Calu3 (cell line): ENCODE data around the gene TBC1D9B. TPM values are rescaled to one million over a fixed set of nuclear protein-coding genes. Genes with fewer than 3 reads are reported as not detected.

Source experiments
- BruUV-seq: library from RNA; stranded (reverse); fragments of 400-500 nt; replicated peaks from 2 replicates; lab custom pipeline; 2021; lab: Mats Ljungman, UMichigan
- CTCF ChIA-PET: fragments of 300-600 bp; sonication (Branson Sonifier 250); formaldehyde crosslinking; loops from one replicate; lab custom pipeline; 2022; ENCODE audit warnings: antibody characterized with exemption; lab: Charles Lee
- DNase-seq: peaks from one replicate; pipeline ENCODE4 v3.0.0; 2022
- H3K27ac Mint-ChIP-seq: one replicate; pipeline ENCODE4 v1.8.0; 2022; ENCODE audit warnings: mixed read lengths; ENCODE audit not compliant: unreplicated experiment
- H3K27me3 Mint-ChIP-seq: one replicate; pipeline ENCODE4 v1.8.0; 2022; ENCODE audit warnings: mixed read lengths; ENCODE audit not compliant: unreplicated experiment
- H3K36me3 Mint-ChIP-seq: one replicate; pipeline ENCODE4 v1.8.0; 2022; ENCODE audit warnings: mild to moderate bottlenecking, moderate library complexity, mixed read lengths; ENCODE audit not compliant: insufficient read depth, unreplicated experiment
- H3K4me1 Mint-ChIP-seq: one replicate; pipeline ENCODE4 v1.8.0; 2022; ENCODE audit warnings: mild to moderate bottlenecking, low read depth, mixed read lengths; ENCODE audit not compliant: unreplicated experiment
- H3K4me3 Mint-ChIP-seq: one replicate; pipeline ENCODE4 v1.8.0; 2022; ENCODE audit warnings: mild to moderate bottlenecking, low read depth, moderate library complexity, mixed read lengths; ENCODE audit not compliant: unreplicated experiment
- H3K9me3 Mint-ChIP-seq: one replicate; pipeline ENCODE4 v1.8.0; 2022; ENCODE audit warnings: low read depth, mixed read lengths; ENCODE audit not compliant: unreplicated experiment
- CTCF ChIP-seq: fragments of 200-600 bp; IDR thresholded peaks from one replicate; pipeline ENCODE4 v1.8.0; 2022; ENCODE audit warnings: antibody characterized with exemption; ENCODE audit not compliant: unreplicated experiment
- intact Hi-C: fragments of 100-400 bp; cut with micrococcal nuclease; formaldehyde crosslinking; loops from one replicate; pipeline ENCODE4 v1.10.0; 2022; ENCODE audit not compliant: unreplicated experiment
- total RNA-seq: library from RNA; stranded (reverse); gene quantifications from 2 replicates; pipeline ENCODE4 v1.2.3, GENCODE V29; 2022

The TBC1D9B gene
- total RNA-seq, 1 experiment from 2014 or later: 148 TPM

GRCh38 chr5:179879690-179880010, 28.0 kb downstream of the TBC1D9B start:
- Mint-ChIP-seq H3K36me3 (peaks cover 71% of the 10 kb centered on the region), H3K27ac (no peak overlapping the region), H3K9me3 (peaks cover 6% of the 10 kb centered on the region), H3K4me1 (no peaks in the 10 kb centered on the region), H3K27me3 (no peaks in the 10 kb centered on the region), H3K4me3 (no peak overlapping the region)
- no peak for TF ChIP-seq CTCF
- CTCF ChIA-PET: interaction anchor here (0.6 kb wide), 1 partner anchor 80 kb away, joined by 3 read pairs; no protein-coding TSS in a partner anchor
- DNase-seq: no peak
- intact Hi-C loops: no loop called here
- no TSS peak for BruUV-seq

- H3K36me3 Mint-ChIP-seq: peaks cover 70% of the 10 kb centered on the region
- CTCF ChIA-PET: interaction anchor here (0.6 kb wide), 1 partner anchor 80 kb away, joined by 3 read pairs; no protein-coding TSS in a partner anchor
Observed at GRCh38 chr5:179879003-179879689, 28.6 kb downstream of the TBC1D9B start.

GRCh38 chr5:179878222-179879002, 29.3 kb downstream of the TBC1D9B start:
- Mint-ChIP-seq H3K9me3 (peaks cover 3% of the 10 kb centered on the region), H3K27ac (no peak overlapping the region), H3K4me3 (no peak overlapping the region), H3K36me3 (peaks cover 62% of the 10 kb centered on the region), H3K27me3 (no peaks in the 10 kb centered on the region), H3K4me1 (no peaks in the 10 kb centered on the region)
- CTCF ChIA-PET: no interaction called here
- intact Hi-C loops: no loop called here
- TF ChIP-seq CTCF: no peak
- BruUV-seq: no TSS peak
- no peak for DNase-seq

More at GRCh38 chr5:179879003-179879689, 28.6 kb downstream of the TBC1D9B start:
- intact Hi-C loops: no loop called here
- H3K27ac Mint-ChIP-seq: no peak overlapping the region
- BruUV-seq: no TSS peak
- no peak overlapping the region for H3K4me3 Mint-ChIP-seq
- H3K4me1 Mint-ChIP-seq: no peaks in the 10 kb centered on the region
- H3K27me3 Mint-ChIP-seq: no peaks in the 10 kb centered on the region
- DNase-seq: no peak
- H3K9me3 Mint-ChIP-seq: peaks cover 6% of the 10 kb centered on the region
- TF ChIP-seq CTCF: no peak

- intact Hi-C loops: no loop called here
- CTCF ChIA-PET: interaction anchor here (1.0 kb wide), 1 partner anchor 13 kb away, joined by 3 read pairs; no protein-coding TSS in a partner anchor
- TF ChIP-seq CTCF: no peak
- Mint-ChIP-seq H3K9me3 (no peaks in the 10 kb centered on the region), H3K27ac (no peak overlapping the region), H3K4me3 (no peak overlapping the region), H3K36me3 (peaks cover 48% of the 10 kb centered on the region), H3K4me1 (no peaks in the 10 kb centered on the region), H3K27me3 (no peaks in the 10 kb centered on the region)
- no peak for DNase-seq
- no TSS peak for BruUV-seq
Observed at GRCh38 chr5:179876610-179876952, 31.1 kb downstream of the TBC1D9B start.
